CD14-positive monocyte (primary cell): Measurements from ENCODE around the gene CNGA3. TPM values are rescaled to one million over a fixed set of nuclear protein-coding genes. Genes with fewer than 3 reads are reported as not detected.

ENCODE experiments used
- DNase-seq, 3 donors: peaks; one replicate each; pipeline ENCODE4 v3.0.0-alpha.2; 2011 to 2022
- H2AFZ ChIP-seq: 2 replicates; pipeline ENCODE4 v1.6.0; 2012; ENCODE audit warnings: mild to moderate bottlenecking, low read depth, low read length, inconsistent platforms; ENCODE audit not compliant: insufficient read depth, poor library complexity, severe bottlenecking
- H3K27ac ChIP-seq, 2 donors: 1 replicate in 1 of 2; 2 replicates in 1 of 2; pipeline ENCODE4 v1.5.1; 2012 to 2013; ENCODE audit warnings: low read length in 2 of 2, control low read depth in 1 of 2, inconsistent platforms in 1 of 2, low read depth in 1 of 2, mild to moderate bottlenecking in 1 of 2
- H3K27me3 ChIP-seq, 2 donors: one replicate each; pipeline versions ENCODE4 v1.6.0 to v1.6.1; 2011 to 2013; ENCODE audit warnings: low read length in 2 of 2; ENCODE audit not compliant: control insufficient read depth in 2 of 2, insufficient read depth in 2 of 2
- H3K36me3 ChIP-seq, 2 donors: replicated peaks in 1 of 2; 1 replicate in 1 of 2; 2 replicates in 1 of 2; pipeline versions ENCODE4 v1.5.1 to v1.6.1; 2012 to 2013; ENCODE audit warnings: low read length in 2 of 2, control low read depth in 1 of 2, inconsistent platforms in 1 of 2, mild to moderate bottlenecking in 1 of 2; ENCODE audit not compliant: insufficient read depth in 2 of 2, control insufficient read depth in 1 of 2
- H3K4me1 ChIP-seq, 2 donors: 1 replicate in 1 of 2; 2 replicates in 1 of 2; pipeline versions ENCODE4 v1.5.1 to v1.6.1; 2012 to 2013; ENCODE audit warnings: low read length in 2 of 2, control low read depth in 1 of 2, inconsistent platforms in 1 of 2, mild to moderate bottlenecking in 1 of 2, moderate library complexity in 1 of 2; ENCODE audit not compliant: insufficient read depth in 2 of 2, control insufficient read depth in 1 of 2
- H3K4me2 ChIP-seq: replicated peaks from 2 replicates; pipeline ENCODE3; 2012; ENCODE audit warnings: low read length, moderate library complexity, mild to moderate bottlenecking; ENCODE audit not compliant: poor library complexity, severe bottlenecking; ENCODE audit errors: extremely low read depth
- H3K4me3 ChIP-seq, 3 experiments: fragments of 200-600 bp in 1 of 3; sonication (generic) in 1 of 3; replicated peaks in 1 of 3; 1 replicate in 2 of 3; 2 replicates in 1 of 3; pipeline ENCODE4 v1.5.1; 2011 to 2013; ENCODE audit warnings: low read length in 3 of 3, mild to moderate bottlenecking in 3 of 3, control low read depth in 2 of 3, low read depth in 2 of 3, inconsistent platforms in 1 of 3, moderate library complexity in 1 of 3
- H3K79me2 ChIP-seq: 2 replicates; pipeline ENCODE4 v1.6.0; 2012; ENCODE audit warnings: mild to moderate bottlenecking, control low read depth, inconsistent platforms, low read length, moderate library complexity; ENCODE audit not compliant: insufficient read depth
- H3K9ac ChIP-seq: 2 replicates; pipeline ENCODE4 v1.6.0; 2017; ENCODE audit warnings: low read length, mild to moderate bottlenecking; ENCODE audit not compliant: insufficient read depth, poor library complexity, severe bottlenecking
- H3K9me3 ChIP-seq, 2 donors: replicated peaks in 1 of 2; 1 replicate in 1 of 2; 2 replicates in 1 of 2; pipeline versions ENCODE4 v1.5.1 to v1.6.1; 2012 to 2013; ENCODE audit warnings: low read length in 2 of 2, control low read depth in 1 of 2; ENCODE audit not compliant: control insufficient read depth in 1 of 2, insufficient read depth in 1 of 2
- H4K20me1 ChIP-seq: 2 replicates; pipeline ENCODE4 v1.6.0; 2012; ENCODE audit warnings: mild to moderate bottlenecking, low read length, control low read depth, moderate library complexity; ENCODE audit not compliant: insufficient read depth
- H3K27ac Mint-ChIP-seq, 7 donors: one replicate each; pipeline ENCODE4 v1.8.0; 2020; ENCODE audit warnings: mild to moderate bottlenecking in 7 of 7, mixed read lengths in 7 of 7, moderate library complexity in 6 of 7, inconsistent platforms in 2 of 7
- H3K27me3 Mint-ChIP-seq, 3 donors: one replicate each; pipeline ENCODE4 v1.8.0; 2021 to 2022; ENCODE audit warnings: low read depth in 3 of 3, mild to moderate bottlenecking in 3 of 3, mixed read lengths in 3 of 3, moderate library complexity in 3 of 3, inconsistent platforms in 1 of 3
- H3K36me3 Mint-ChIP-seq, 2 donors: one replicate each; pipeline ENCODE4 v1.8.0; 2020; ENCODE audit warnings: mixed read lengths in 2 of 2, inconsistent platforms in 1 of 2, mild to moderate bottlenecking in 1 of 2
- H3K4me1 Mint-ChIP-seq: one replicate; pipeline ENCODE4 v1.8.0; 2020; ENCODE audit warnings: mild to moderate bottlenecking, mixed read lengths
- H3K4me3 Mint-ChIP-seq, 2 donors: one replicate each; pipeline ENCODE4 v1.8.0; 2020; ENCODE audit warnings: mild to moderate bottlenecking in 2 of 2, mixed read lengths in 2 of 2, moderate library complexity in 1 of 2
- H3K9me3 Mint-ChIP-seq, 7 donors: one replicate each; pipeline ENCODE4 v1.8.0; 2020 to 2022; ENCODE audit warnings: mixed read lengths in 7 of 7, mild to moderate bottlenecking in 6 of 7, moderate library complexity in 6 of 7, inconsistent platforms in 2 of 7
- WGBS: methylation state at CpG from one replicate; pipeline ENCODE4 v1.1.5; 2013; ENCODE audit warnings: missing lambda C conversion rate; ENCODE audit not compliant: insufficient coverage; 5-methylcytosine and 5-hydroxymethylcytosine counted together
- intact Hi-C, 2 donors: fragments of 100-400 bp; cut with micrococcal nuclease; formaldehyde crosslinking; loops; one replicate each; pipeline versions ENCODE4 v1.15.0 to v1.15.1; 2023
- polyA plus RNA-seq, 3 donors: library from polyadenylated mRNA; depleted of rRNA in 1 of 3; unstranded in 2 of 3; stranded (reverse) in 1 of 3; fragments of 300-500 nt in 2 of 3; fragments of >200 nt in 1 of 3; fragmentation: Illumina TruSeq in 2 of 3; gene quantifications; 1 replicate in 2 of 3; 2 replicates in 1 of 3; pipeline ENCODE4 v1.2.3, GENCODE V29; 2012 to 2021
- TF ChIP-seq, protein P1 (sequence below): fragments of 200-600 bp; IDR thresholded peaks from one replicate; pipeline ENCODE4 v1.8.0; 2022; ENCODE audit warnings: antibody characterized with exemption, mild to moderate bottlenecking

The CNGA3 gene
- polyA plus RNA-seq, 3 donors, result not detected

GRCh38 chr2:98441706-98442450 lies 95.6 kb downstream of the CNGA3 start:
- DNase-seq, result no peak
- intact Hi-C loops, result no loop called here
- Histone ChIP-seq H3K4me3 (no peak overlapping the region), H3K27ac (no peak overlapping the region), H3K4me2 (no peak overlapping the region), H3K79me2 (peaks cover 27% of the 10 kb centered on the region), H3K27me3 (no peaks in the 10 kb centered on the region), H3K4me1 (peaks cover 23 to 30% of the 10 kb centered on the region in 2 donors), H2AFZ (no peak overlapping the region), H4K20me1 (peaks cover 13% of the 10 kb centered on the region), H3K9ac (no peak overlapping the region), H3K9me3 (no peaks in the 10 kb centered on the region), H3K36me3 (no peaks in the 10 kb centered on the region)
- Mint-ChIP-seq H3K9me3 (peaks cover 4 to 15% (median 9%) of the 10 kb centered on the region in 7 donors), H3K4me1 (peaks cover 26% of the 10 kb centered on the region), H3K27me3 (peaks cover 0 to 2% (median 0%) of the 10 kb centered on the region in 3 donors), H3K36me3 (peaks cover 0 to 11% of the 10 kb centered on the region in 2 donors), H3K4me3 (no peak overlapping the region), H3K27ac (peak overlapping the region in 1 of 7 donors; percentile 35)
- TF ChIP-seq, protein P1, sequence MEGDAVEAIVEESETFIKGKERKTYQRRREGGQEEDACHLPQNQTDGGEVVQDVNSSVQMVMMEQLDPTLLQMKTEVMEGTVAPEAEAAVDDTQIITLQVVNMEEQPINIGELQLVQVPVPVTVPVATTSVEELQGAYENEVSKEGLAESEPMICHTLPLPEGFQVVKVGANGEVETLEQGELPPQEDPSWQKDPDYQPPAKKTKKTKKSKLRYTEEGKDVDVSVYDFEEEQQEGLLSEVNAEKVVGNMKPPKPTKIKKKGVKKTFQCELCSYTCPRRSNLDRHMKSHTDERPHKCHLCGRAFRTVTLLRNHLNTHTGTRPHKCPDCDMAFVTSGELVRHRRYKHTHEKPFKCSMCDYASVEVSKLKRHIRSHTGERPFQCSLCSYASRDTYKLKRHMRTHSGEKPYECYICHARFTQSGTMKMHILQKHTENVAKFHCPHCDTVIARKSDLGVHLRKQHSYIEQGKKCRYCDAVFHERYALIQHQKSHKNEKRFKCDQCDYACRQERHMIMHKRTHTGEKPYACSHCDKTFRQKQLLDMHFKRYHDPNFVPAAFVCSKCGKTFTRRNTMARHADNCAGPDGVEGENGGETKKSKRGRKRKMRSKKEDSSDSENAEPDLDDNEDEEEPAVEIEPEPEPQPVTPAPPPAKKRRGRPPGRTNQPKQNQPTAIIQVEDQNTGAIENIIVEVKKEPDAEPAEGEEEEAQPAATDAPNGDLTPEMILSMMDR, result no peak
- WGBS, result no CpG with 5 or more reads among the region's 7 CpGs

- 100% methylated on average over 1 of the region's 4 CpGs for WGBS
- Histone ChIP-seq H3K9me3 (no peaks in the 10 kb centered on the region), H3K4me2 (no peak overlapping the region), H3K4me1 (peaks cover 27 to 36% of the 10 kb centered on the region in 2 donors), H3K4me3 (no peak overlapping the region), H3K79me2 (peaks cover 33% of the 10 kb centered on the region), H3K27ac (no peak overlapping the region), H3K27me3 (no peaks in the 10 kb centered on the region), H3K9ac (no peak overlapping the region), H2AFZ (no peak overlapping the region), H4K20me1 (peaks cover 20% of the 10 kb centered on the region), H3K36me3 (no peaks in the 10 kb centered on the region)
- TF ChIP-seq, protein P1, result no peak
- Mint-ChIP-seq H3K27me3 (peaks cover 0 to 2% (median 0%) of the 10 kb centered on the region in 3 donors), H3K4me3 (no peak overlapping the region), H3K27ac (no peak overlapping the region), H3K9me3 (peaks cover 4 to 15% (median 9%) of the 10 kb centered on the region in 7 donors), H3K36me3 (peaks cover 0 to 13% of the 10 kb centered on the region in 2 donors), H3K4me1 (peaks cover 31% of the 10 kb centered on the region)
- DNase-seq, result no peak
- intact Hi-C loops, result no loop called here
Observed at GRCh38 chr2:98442488-98442887, 96.2 kb downstream of the CNGA3 start.
